Neural cell (in vitro differentiated cells): ENCODE data around the gene TSPO2.

Source experiments
- EP300 ChIP-seq: fragments of 450-650 bp; conservative IDR thresholded peaks from 2 replicates; pipeline ENCODE4 v1.6.1; 2014; ENCODE audit warnings: antibody characterized with exemption, mild to moderate bottlenecking, moderate library complexity; ENCODE audit not compliant: poor library complexity, severe bottlenecking
- EZH2 ChIP-seq: fragments of 200-600, 300-800 bp; shearing (Covaris generic), sonication (generic); IDR thresholded peaks from 2 replicates; pipeline ENCODE4 v1.6.1; 2014; ENCODE audit warnings: antibody characterized with exemption, low read length, borderline replicate concordance, mild to moderate bottlenecking; ENCODE audit not compliant: insufficient read depth, poor library complexity, severe bottlenecking
- MXI1 ChIP-seq: fragments of 450-650 bp; conservative IDR thresholded peaks from 2 replicates; pipeline ENCODE4 v1.6.1; 2014; ENCODE audit warnings: antibody characterized with exemption, mild to moderate bottlenecking; ENCODE audit not compliant: poor library complexity, severe bottlenecking
- POLR2AphosphoS5 ChIP-seq: IDR thresholded peaks from 2 replicates; pipeline ENCODE4 v1.6.1; 2012
- TF ChIP-seq, protein P1 (sequence below): fragments of 450-650 bp; IDR thresholded peaks from 2 replicates; pipeline ENCODE4 v1.5.1; 2014; ENCODE audit warnings: antibody characterized with exemption, mild to moderate bottlenecking, moderate library complexity; ENCODE audit not compliant: poor library complexity, severe bottlenecking

DNA sequence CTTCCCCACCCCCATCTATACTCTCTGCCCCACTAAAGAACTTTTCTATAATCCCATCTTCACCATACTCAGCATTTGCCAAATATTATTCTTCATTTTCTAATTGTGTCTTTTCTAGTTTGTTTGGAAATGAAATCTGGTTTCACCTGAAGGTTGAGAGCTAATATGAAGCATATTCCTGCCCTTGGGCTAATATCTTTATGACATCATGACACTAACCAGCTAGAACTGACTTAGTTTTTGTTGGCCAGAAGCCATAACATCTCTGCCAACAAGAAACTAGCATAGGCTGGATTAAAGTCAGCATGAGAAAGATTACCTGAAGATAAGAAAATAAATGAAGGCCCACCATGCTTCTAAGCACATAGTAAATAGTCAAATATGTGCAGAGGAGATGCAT lies 20.0 kb upstream of the TSPO2 start:
- TF ChIP-seq, protein P1, sequence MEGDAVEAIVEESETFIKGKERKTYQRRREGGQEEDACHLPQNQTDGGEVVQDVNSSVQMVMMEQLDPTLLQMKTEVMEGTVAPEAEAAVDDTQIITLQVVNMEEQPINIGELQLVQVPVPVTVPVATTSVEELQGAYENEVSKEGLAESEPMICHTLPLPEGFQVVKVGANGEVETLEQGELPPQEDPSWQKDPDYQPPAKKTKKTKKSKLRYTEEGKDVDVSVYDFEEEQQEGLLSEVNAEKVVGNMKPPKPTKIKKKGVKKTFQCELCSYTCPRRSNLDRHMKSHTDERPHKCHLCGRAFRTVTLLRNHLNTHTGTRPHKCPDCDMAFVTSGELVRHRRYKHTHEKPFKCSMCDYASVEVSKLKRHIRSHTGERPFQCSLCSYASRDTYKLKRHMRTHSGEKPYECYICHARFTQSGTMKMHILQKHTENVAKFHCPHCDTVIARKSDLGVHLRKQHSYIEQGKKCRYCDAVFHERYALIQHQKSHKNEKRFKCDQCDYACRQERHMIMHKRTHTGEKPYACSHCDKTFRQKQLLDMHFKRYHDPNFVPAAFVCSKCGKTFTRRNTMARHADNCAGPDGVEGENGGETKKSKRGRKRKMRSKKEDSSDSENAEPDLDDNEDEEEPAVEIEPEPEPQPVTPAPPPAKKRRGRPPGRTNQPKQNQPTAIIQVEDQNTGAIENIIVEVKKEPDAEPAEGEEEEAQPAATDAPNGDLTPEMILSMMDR = no peak
- TF ChIP-seq POLR2AphosphoS5 (no peak), MXI1 (no peak), EZH2 (no peak), EP300 (no peak)
